COLO668 (cell line): Measurements from ENCODE around the gene ARHGEF1.

Experiments used
- DNase-seq: peaks from one replicate; lab custom pipeline; 2025; ENCODE audit not compliant: unreplicated experiment; lab: John Stamatoyannopoulos, UW

ARHGEF1 gene

GRCh38 chr19:41945135-41945766, 62.3 kb downstream of the ARHGEF1 start:
- DNase-seq = no peak

- no peak for DNase-seq
Observed at GRCh38 chr19:41947091-41947490, 64.1 kb downstream of the ARHGEF1 start.

- peak; percentile 78 for DNase-seq
Observed at GRCh38 chr19:41951686-41952172, 68.7 kb downstream of the ARHGEF1 start.

GRCh38 chr19:41955521-41955920, 72.5 kb downstream of the ARHGEF1 start:
- no peak for DNase-seq

- no peak for DNase-seq
Observed at GRCh38 chr19:41956621-41957020, 73.6 kb downstream of the ARHGEF1 start.
